GM19351 (cell line): ENCODE measurements around the gene RFX1.

ENCODE experiments used
- ATAC-seq: cut with Tn5 transposase; IDR thresholded peaks from one replicate; pipeline ENCODE4 v1.9.1; 2021; ENCODE audit warnings: mild to moderate bottlenecking, moderate library complexity; ENCODE audit not compliant: unreplicated experiment

RFX1 gene

GRCh38 chr19:13962699-13963602 is 43.2 kb downstream of the RFX1 start:
- ATAC-seq = no peak

DNA sequence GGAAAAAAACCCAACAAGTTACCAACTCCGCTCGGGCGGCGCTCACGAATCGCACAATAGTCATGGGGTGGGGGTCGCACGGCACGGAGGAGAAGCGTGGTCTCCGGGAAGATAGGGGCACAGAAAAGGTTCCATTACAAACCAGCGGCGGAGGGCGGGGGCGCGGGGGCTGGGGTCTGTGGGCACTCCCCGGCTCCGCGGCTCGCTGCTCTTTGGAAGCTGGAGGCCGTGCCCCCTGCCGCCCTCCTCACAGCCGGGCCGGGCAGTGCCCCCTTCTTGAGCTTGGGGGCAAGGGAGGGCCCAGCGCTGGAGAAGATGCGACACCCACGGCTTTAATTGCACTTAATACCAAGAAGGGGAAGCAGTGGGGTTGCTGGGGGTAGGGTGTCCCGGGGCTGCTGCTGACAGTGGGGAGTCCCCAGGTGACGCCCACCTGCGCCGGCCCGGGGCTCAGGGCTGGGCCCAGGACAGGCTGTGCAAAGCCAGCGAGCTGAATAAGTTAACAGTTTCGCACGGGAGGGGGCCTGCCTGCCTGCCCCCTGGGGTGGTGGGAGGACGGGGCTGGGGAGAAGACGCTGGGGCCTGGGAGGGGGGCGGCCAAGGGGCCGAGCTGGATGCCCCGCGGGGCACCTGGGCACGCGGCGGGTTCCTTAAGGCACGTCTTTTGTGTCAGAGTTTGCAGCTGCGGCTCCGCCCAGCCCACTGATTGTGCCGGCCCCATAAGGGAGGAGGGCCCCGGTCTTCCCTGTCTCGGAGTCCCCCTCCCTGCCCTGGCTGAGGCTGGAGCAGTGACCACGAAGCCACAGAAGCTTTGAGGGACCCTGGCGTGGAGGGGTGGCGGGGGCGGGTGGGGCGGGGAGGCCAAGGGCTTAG is 44.1 kb downstream of the RFX1 start:
- no peak for ATAC-seq

DNA sequence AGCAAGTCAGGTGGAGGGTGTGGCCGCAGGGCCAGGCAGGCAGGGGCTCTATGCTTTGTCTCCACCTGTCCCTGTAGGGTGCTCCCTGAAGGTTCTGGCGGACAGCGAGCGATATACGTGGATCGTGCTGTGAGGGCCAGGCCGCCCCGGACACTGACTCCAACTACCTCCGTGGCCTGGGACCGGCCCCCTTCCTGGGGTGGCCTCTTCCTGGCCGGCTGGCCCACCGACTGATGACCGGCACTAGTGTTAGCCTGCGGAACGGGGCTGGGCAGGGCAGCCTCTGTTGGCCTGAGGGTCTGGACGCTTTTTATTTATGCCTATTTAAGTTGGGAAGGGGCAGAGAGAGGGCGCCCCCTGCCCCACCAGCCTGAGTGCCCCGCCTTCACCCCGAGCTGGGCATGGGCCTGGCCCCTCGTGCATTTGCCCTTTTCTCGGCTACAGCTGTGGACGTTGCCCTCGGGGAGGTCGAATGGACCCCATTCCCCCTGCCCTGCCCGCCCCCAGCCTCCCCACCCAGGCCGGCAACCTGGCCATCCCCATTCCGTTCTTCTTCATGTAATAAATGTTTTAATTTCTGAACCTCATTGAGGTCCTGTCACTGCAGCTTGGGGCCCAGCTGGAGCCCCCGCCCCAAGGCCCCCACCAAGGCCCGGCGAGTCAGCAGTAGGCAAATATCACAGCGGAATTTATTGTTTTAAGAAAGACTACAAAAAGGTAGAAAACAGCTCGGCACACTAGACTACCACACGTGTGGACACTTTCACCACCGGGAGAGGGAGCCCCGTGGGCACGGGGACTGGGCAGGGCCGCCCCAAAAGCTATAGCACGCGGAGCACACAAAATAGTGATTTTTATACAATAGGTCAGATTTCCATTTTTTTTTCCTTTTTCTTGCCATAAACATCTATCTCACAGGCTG is 45.0 kb downstream of the RFX1 start:
- no peak for ATAC-seq

DNA sequence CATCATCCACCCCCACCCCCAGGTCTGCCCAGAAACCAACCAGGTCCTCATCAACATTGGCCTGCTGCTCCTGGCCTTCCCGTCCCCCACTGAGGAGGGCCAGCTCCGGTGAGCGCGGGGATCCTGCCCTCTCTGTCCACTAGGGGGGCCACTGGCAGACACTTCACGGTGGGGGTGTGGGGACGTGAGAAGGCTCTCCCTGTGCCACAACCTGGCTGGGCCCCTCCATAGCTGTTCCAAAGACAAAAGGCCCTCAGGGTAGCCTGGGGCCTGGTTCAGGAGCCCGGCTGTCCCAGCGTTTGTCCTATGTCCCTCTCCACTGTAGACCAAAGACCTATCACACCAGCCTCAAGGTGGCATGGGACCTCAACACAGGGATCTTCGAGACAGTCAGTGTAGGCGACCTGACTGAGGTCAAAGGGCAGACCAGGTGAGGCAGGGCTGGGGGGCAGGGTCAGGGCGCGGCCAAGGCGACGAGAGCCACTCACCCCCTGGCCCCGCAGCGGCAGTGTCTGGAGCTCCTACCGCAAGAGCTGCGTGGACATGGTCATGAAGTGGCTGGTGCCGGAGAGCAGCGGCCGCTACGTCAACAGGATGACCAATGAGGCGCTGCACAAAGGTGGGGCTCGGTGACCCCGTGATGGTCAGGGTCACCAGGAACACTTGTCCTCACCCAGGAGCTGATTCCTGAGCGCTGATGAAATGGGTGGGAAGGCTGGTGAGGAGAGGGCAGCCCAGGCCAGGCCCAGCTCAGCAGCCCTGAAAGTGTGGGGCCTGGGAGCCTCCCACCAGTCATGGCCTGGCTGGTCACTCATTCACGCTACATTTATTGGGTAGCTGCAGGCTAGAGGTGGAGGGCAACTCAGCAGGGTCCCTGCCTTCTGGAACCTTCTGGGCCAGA is 45.9 kb downstream of the RFX1 start:
- no peak for ATAC-seq

- ATAC-seq = no peak
Measured at GRCh38 chr19:13959141-13959961, 46.8 kb downstream of the RFX1 start.

GRCh38 chr19:13958043-13958442 is 48.1 kb downstream of the RFX1 start:
- no peak for ATAC-seq

DNA sequence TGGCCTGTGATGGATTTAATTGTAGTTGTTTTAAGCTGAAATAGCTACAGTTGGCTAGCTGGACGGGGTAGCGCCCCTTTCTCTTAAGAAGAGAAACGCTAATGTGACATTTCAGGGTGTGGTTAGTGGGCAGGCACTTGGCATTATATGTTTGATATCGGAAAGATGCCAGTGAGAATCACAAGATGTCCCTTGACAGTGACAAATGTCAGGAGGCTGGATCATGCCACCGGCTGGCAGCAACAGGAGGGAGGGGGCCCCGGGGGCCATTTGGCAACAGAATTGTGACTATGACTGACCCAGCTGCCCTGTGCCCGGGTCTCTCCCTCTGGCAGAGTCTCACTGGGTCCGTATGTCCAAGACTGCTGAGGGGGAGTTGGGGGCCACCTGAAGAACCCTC is 49.1 kb downstream of the RFX1 start:
- ATAC-seq = no peak

DNA sequence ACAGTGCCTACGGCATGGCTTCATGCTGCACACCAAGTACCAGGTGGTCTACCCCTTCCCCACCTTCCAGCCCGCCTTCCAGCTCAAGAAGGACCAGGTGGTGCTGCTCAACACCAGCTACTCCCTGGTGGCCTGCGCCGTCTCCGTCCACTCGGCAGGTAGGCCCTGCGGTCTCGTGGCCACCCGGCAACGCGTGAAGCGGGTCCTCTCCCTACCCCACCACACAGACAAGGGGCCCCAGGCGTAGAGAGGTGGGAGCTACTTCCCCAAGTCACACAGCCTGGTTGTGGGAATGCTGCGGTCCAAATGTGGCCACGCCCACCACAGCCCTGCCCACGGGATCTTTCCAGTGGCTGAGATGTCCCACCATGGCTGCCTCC is 49.8 kb downstream of the RFX1 start:
- no peak for ATAC-seq

DNA sequence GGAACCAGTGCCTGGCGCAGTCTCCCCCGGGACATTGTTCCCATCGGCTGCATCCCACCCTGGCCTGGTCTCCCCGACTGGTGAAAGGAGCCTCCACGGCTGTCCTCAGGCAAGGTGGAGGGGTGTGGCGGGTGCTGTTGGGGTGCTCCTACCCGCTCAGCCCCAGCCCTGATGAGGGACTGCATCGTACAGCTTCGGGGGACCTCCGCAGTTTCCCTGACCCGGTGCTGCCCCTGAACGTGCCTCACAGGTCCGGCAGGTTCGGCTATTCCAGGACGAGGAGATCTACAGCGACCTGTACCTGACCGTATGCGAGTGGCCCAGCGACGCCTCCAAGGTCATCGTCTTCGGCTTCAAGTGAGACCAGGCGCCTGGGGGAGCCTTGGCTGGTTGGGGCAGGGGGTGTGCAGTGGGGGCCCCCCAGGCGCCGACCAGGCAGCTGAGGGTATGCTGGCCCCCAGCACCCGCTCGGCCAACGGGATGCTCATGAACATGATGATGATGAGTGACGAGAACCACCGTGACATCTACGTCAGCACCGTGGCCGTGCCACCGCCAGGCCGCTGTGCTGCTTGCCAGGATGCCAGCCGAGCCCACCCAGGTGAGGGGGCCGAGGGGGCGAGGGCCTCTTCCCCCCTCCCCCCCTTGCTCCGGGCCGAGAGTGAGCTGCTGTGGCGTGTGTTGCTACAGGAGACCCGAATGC is 50.3 kb downstream of the RFX1 start:
- ATAC-seq = no peak

GRCh38 chr19:13954185-13954584 is 51.9 kb downstream of the RFX1 start:
- ATAC-seq = no peak

- ATAC-seq = no peak
Measured at GRCh38 chr19:13952931-13953531, 53.1 kb downstream of the RFX1 start.

- ATAC-seq = peak; percentile 96
Measured at GRCh38 chr19:13952154-13952930, 53.8 kb downstream of the RFX1 start, which contains the start of gene DCAF15. TSS of gene DCAF15 (plus strand) at chr19:13952509. CDS start at chr19:13952513, 4 bp downstream.

- peak; percentile 6 for ATAC-seq
Measured at GRCh38 chr19:13951799-13952153, 54.3 kb downstream of the RFX1 start.

- ATAC-seq = no peak
Measured at GRCh38 chr19:13951043-13951442, 55.1 kb downstream of the RFX1 start.

GRCh38 chr19:13946414-13946813 is 59.7 kb downstream of the RFX1 start:
- no peak for ATAC-seq

DNA sequence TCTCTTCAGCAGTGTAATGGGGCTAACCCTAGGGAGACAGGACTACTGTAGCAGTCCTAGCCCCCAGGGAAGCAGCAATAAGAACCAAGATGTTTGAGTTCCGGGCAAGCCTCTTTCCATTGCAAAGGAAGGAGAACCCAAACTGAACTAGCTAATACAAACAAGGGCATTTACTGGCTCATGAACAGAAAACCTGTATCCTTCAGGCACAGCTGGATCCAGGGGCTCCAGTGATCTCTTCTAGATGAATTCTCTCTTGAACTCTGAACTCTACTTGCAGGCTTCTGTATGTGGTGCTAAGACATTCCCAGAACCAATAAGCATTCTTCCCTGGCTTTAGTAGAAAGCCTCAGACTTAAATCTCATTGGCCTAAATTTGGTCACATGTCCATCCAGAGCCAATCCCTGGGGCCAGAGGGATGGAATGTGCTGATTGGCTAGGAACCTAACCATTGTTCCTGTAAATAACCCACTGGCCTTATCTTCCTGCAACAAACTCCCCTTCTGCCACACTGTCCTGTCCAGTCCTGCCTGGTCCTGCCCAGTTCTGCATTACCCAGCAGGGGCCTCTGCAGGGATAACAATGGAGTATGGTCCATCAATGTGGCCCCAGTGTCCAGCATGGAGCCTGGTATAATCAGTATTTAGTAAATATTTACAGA is 64.0 kb downstream of the RFX1 start:
- no peak for ATAC-seq
